GM12878 (cell line): ENCODE results near the gene MYO1C. TPM values are rescaled to one million over a fixed set of nuclear protein-coding genes. Genes with fewer than 3 reads are reported as not detected.

Experiments
- ATAC-seq: fragments of 200-7000 bp; cut with Tn5 transposase; 3 replicates; pipeline ENCODE4 v1.9.1; 2020; ENCODE audit warnings: mild to moderate bottlenecking, moderate library complexity
- BruUV-seq: library from RNA; stranded (reverse); fragments of 400-500 nt; replicated peaks from 2 replicates; lab custom pipeline; 2021; lab: Mats Ljungman, UMichigan
- CTCF ChIA-PET: fragments of 300-600 bp; sonication (Branson Sonifier 250); formaldehyde crosslinking; extraction: SDS; loops from one replicate; lab custom pipeline; 2021; ENCODE audit warnings: inconsistent platforms; lab: Yijun Ruan, JAX
- POLR2A ChIA-PET: fragments of 350-600 bp; formaldehyde crosslinking; extraction: SDS; loops from one replicate; lab custom pipeline; 2021; ENCODE audit warnings: inconsistent platforms; lab: Charles Lee
- RAD21 ChIA-PET: fragments of 300-600 bp; sonication (Branson Sonifier 250); formaldehyde crosslinking; loops from one replicate; lab custom pipeline; 2023; ENCODE audit warnings: antibody characterized with exemption; ENCODE audit not compliant: unreplicated experiment; lab: Charles Lee
- SMC1A ChIA-PET: fragments of 300-600 bp; sonication (Branson Sonifier 250); formaldehyde crosslinking; loops from one replicate; lab custom pipeline; 2023; ENCODE audit not compliant: unreplicated experiment, uncharacterized antibody; lab: Charles Lee
- DNase-seq: peaks from one replicate; pipeline ENCODE4 v3.0.0-alpha.2; 2011; ENCODE audit warnings: low read depth, low spot score
- FAIRE-seq: peaks from 3 replicates; lab custom pipeline; 2011; peaks lifted over from hg19 to GRCh38; lab: Jason Lieb, UNC
- H2AFZ ChIP-seq: 2 replicates; pipeline ENCODE4 v1.6.0; 2011; ENCODE audit warnings: low read depth, low read length, control low read depth; ENCODE audit not compliant: control insufficient read depth
- H3K27ac ChIP-seq: 2 replicates; pipeline ENCODE4 v1.5.1; 2011; ENCODE audit warnings: control low read depth; ENCODE audit not compliant: control insufficient read depth, insufficient read depth
- H3K27me3 ChIP-seq, 2 experiments: replicated peaks in 1 of 2; 2 replicates each; pipeline versions ENCODE4 v1.6.0 to v1.6.1; 2011; ENCODE audit warnings: low read length in 1 of 2; ENCODE audit not compliant: control insufficient read depth in 2 of 2, insufficient read depth in 2 of 2
- H3K36me3 ChIP-seq, 2 experiments: 2 replicates each; pipeline ENCODE4 v1.5.1; 2011; ENCODE audit warnings: low read length in 1 of 2; ENCODE audit not compliant: control insufficient read depth in 2 of 2, insufficient read depth in 2 of 2
- H3K4me1 ChIP-seq: 2 replicates; pipeline ENCODE4 v1.6.1; 2011; ENCODE audit warnings: mild to moderate bottlenecking, low read length, moderate library complexity, mixed read lengths; ENCODE audit not compliant: control insufficient read depth, insufficient read depth
- H3K4me2 ChIP-seq: 2 replicates; pipeline ENCODE4 v1.6.0; 2011; ENCODE audit warnings: control low read depth; ENCODE audit not compliant: control insufficient read depth, insufficient read depth
- H3K4me3 ChIP-seq: fragments of 200-600 bp; sonication (generic); 2 replicates; pipeline ENCODE4 v1.5.1; 2016
- H3K79me2 ChIP-seq: 2 replicates; pipeline ENCODE4 v1.6.0; 2011; ENCODE audit warnings: low read length; ENCODE audit not compliant: control insufficient read depth, insufficient read depth
- H3K9ac ChIP-seq: 2 replicates; pipeline ENCODE4 v1.8.0; 2011; ENCODE audit warnings: low read length, control low read depth, mixed read lengths; ENCODE audit not compliant: control insufficient read depth, insufficient read depth
- H3K9me3 ChIP-seq: replicated peaks from 3 replicates; pipeline ENCODE4 v1.5.1; 2011; ENCODE audit warnings: mild to moderate bottlenecking, low read length; ENCODE audit not compliant: control insufficient read depth, insufficient read depth
- H4K20me1 ChIP-seq: 2 replicates; pipeline ENCODE4 v1.6.0; 2011; ENCODE audit not compliant: control insufficient read depth, insufficient read depth
- BHLHE40 ChIP-seq, 2 experiments: fragments of 450-650 bp in 1 of 2; IDR thresholded peaks; 2 replicates each; pipeline ENCODE4 v1.6.1; 2011 to 2017; ENCODE audit warnings: low read depth in 2 of 2, borderline replicate concordance in 1 of 2, improper control_type of control experiment in 1 of 2, low read length in 1 of 2, mild to moderate bottlenecking in 1 of 2
- CHD4 ChIP-seq: fragments of 200-600 bp; sonication (generic); IDR thresholded peaks from 2 replicates; pipeline ENCODE4 v1.6.1; 2016; ENCODE audit warnings: mild to moderate bottlenecking
- JUND ChIP-seq: IDR thresholded peaks from 2 replicates; pipeline ENCODE4 v1.6.1; 2012; ENCODE audit warnings: low read depth, mild to moderate bottlenecking, low read length, improper control_type of control experiment, moderate library complexity
- NFXL1 ChIP-seq: fragments of 450-650 bp; IDR thresholded peaks from 2 replicates; pipeline ENCODE4 v1.6.1; 2017; ENCODE audit warnings: antibody characterized with exemption, mild to moderate bottlenecking, borderline replicate concordance
- NR2C1 ChIP-seq: fragments of 450-650 bp; IDR thresholded peaks from 2 replicates; pipeline ENCODE4 v1.6.1; 2017; ENCODE audit warnings: antibody characterized with exemption, mild to moderate bottlenecking, moderate library complexity
- PML ChIP-seq: IDR thresholded peaks from 2 replicates; pipeline ENCODE4 v1.6.1; 2012; ENCODE audit warnings: low read length, inconsistent platforms
- POLR2AphosphoS2 ChIP-seq: IDR thresholded peaks from 2 replicates; pipeline ENCODE4 v1.6.1; 2011; ENCODE audit warnings: low read depth, mild to moderate bottlenecking, low read length, improper control_type of control experiment, moderate library complexity
- RELA ChIP-seq: fragments of 450-650 bp; IDR thresholded peaks from 2 replicates; pipeline ENCODE4 v1.8.0; 2014; ENCODE audit warnings: borderline replicate concordance; ENCODE audit not compliant: partially characterized antibody
- STAT3 ChIP-seq: IDR thresholded peaks from 2 replicates; pipeline ENCODE4 v1.6.1; 2011; ENCODE audit warnings: low read depth, low read length, improper control_type of control experiment
- TARDBP ChIP-seq: IDR thresholded peaks from 2 replicates; pipeline ENCODE4 v1.6.1; 2016; ENCODE audit warnings: borderline replicate concordance
- YBX1 ChIP-seq: fragments of 450-650 bp; IDR thresholded peaks from 2 replicates; pipeline ENCODE4 v1.6.1; 2016; ENCODE audit warnings: antibody characterized with exemption
- whole genome bisulfite sequencing: methylation state at CpG from one replicate; pipeline ENCODE4 v1.1.6; 2016; ENCODE audit warnings: low lambda C conversion rate; ENCODE audit not compliant: insufficient replicate concordance, insufficient coverage; ENCODE audit errors: missing lambda C conversion rate; 5-methylcytosine and 5-hydroxymethylcytosine counted together
- in situ Hi-C: fragments of 300-500 bp; cut with MboI; formaldehyde crosslinking; loops from 9 replicates; pipeline ENCODE4 v1.14.3; 2018; ENCODE audit warnings: mixed read lengths
- intact Hi-C: fragments of 100-400 bp; cut with micrococcal nuclease; formaldehyde crosslinking; loops from one replicate; pipeline ENCODE4 v1.14.2; 2022; ENCODE audit not compliant: unreplicated experiment
- polyA plus RNA-seq, 11 experiments: library from polyadenylated mRNA; depleted of rRNA in 4 of 11; unstranded in 6 of 11; stranded (reverse) in 5 of 11; fragments of >200 nt; fragmentation: Nextera tagmentation in 4 of 11; fragmentation: Illumina TruSeq in 1 of 11; extraction: Ambion mirVana in 4 of 11; extraction: Trizol in 1 of 11; gene quantifications; 1 replicate in 1 of 11; 2 replicates in 10 of 11; pipeline versions ENCODE4 v1.2.1 to v1.2.3, GENCODE V29; 2011 to 2016; ENCODE audit warnings: inconsistent platforms in 2 of 11, missing spikeins in 2 of 11, low read depth in 1 of 11
- total RNA-seq, 4 experiments: library from RNA; depleted of rRNA in 3 of 4; stranded (reverse); fragments of >200 nt in 3 of 4; fragmentation: Illumina TruSeq in 1 of 4; extraction: Trizol in 1 of 4; gene quantifications; 2 replicates each; pipeline versions ENCODE4 v1.2.1 to v1.2.3, GENCODE V29; 2013 to 2021
- TF ChIP-seq, protein P1 (sequence below): fragments of 450-650 bp; IDR thresholded peaks from 2 replicates; pipeline ENCODE4 v1.6.1; 2017; ENCODE audit warnings: mild to moderate bottlenecking, low read depth, inconsistent platforms; ENCODE audit not compliant: poor library complexity, severe bottlenecking
- TF ChIP-seq, protein P2 (sequence below): fragments of 450-650 bp; IDR thresholded peaks from 2 replicates; pipeline ENCODE4 v1.6.1; 2018; ENCODE audit warnings: borderline replicate concordance, mild to moderate bottlenecking; ENCODE audit not compliant: partially characterized antibody
- TF ChIP-seq, protein P3 (sequence below): IDR thresholded peaks from 2 replicates; pipeline ENCODE4 v1.6.1; 2012; ENCODE audit warnings: improper control_type of control experiment, low read depth, low read length; ENCODE audit not compliant: insufficient replicate concordance

The MYO1C gene
- total and polyA plus RNA-seq, 10 of the 15 experiments (the other 5 are each of a cell fraction or from before 2014, with no cell fraction given): 1.2 to 92.0 (median 36.6) TPM

DNA sequence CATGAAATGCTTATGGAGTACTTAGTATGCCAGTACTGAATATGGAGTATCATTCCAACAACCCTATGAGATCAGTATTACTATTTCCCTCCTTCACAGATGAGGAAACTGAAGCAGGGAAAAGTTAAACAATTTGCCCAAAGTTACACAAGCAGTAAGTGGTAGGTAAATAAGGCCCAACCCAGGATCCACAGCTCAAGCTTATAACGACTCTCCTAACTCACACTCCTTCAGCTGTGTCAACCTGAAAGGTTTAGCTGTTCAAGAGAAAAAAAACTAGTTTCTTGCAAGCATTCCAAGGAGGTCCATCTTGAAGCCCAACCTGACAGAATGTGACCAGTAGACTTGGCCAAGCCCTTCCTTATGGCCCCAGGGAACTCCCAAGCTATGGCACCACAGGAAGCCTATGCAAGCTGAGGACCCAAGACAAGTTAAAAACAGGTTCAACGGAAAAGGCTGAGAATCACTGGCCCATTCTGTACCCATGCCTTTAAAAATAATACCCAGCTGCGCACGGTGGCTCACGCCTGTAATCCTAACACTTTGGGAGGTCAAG lies 43.0 kb downstream of the MYO1C start:
- no peaks in the 10 kb centered on the region for H3K4me1 ChIP-seq
- H3K4me2 ChIP-seq: no peak overlapping the region
- FAIRE-seq (no peak), ATAC-seq (no peak), DNase-seq (no peak)
- SMC1A ChIA-PET: interaction anchor here (0.9 to 2.2 kb wide), 4 partner anchors 12 to 88 kb away, joined by 3 to 7 read pairs (median 3); no protein-coding TSS in a partner anchor
- RAD21 ChIA-PET: interaction anchor here (1.3 kb wide), 1 partner anchor 84 kb away, joined by 4 read pairs; no protein-coding TSS in a partner anchor
- no peak overlapping the region for H2AFZ ChIP-seq
- intact Hi-C loops: no loop called here
- no peak overlapping the region for H3K27ac ChIP-seq
- H3K9ac ChIP-seq: no peak overlapping the region
- peaks cover 75% of the 10 kb centered on the region for H3K79me2 ChIP-seq
- no TSS peak for BruUV-seq
- no peak overlapping the region for H3K4me3 ChIP-seq
- CTCF ChIA-PET: interaction anchor here (1.0 to 2.2 kb wide), 4 partner anchors 8 to 84 kb away, joined by 3 to 15 read pairs (median 4); no protein-coding TSS in a partner anchor
- peaks cover 4% of the 10 kb centered on the region for H4K20me1 ChIP-seq
- in situ Hi-C loops: no loop called here
- 99% methylated on average over 5 of the region's 5 CpGs for WGBS
- H3K27me3 ChIP-seq: no peaks in the 10 kb centered on the region
- POLR2A ChIA-PET: interaction anchor here (0.6 to 1.2 kb wide), 3 partner anchors 13 to 59 kb away, joined by 3 read pairs; no protein-coding TSS in a partner anchor
- no peaks in the 10 kb centered on the region for H3K9me3 ChIP-seq
- H3K36me3 ChIP-seq: peaks cover 0 to 14% of the 10 kb centered on the region in 2 experiments; a peak in 3 of 4 replicates
- TF ChIP-seq, protein P1, sequence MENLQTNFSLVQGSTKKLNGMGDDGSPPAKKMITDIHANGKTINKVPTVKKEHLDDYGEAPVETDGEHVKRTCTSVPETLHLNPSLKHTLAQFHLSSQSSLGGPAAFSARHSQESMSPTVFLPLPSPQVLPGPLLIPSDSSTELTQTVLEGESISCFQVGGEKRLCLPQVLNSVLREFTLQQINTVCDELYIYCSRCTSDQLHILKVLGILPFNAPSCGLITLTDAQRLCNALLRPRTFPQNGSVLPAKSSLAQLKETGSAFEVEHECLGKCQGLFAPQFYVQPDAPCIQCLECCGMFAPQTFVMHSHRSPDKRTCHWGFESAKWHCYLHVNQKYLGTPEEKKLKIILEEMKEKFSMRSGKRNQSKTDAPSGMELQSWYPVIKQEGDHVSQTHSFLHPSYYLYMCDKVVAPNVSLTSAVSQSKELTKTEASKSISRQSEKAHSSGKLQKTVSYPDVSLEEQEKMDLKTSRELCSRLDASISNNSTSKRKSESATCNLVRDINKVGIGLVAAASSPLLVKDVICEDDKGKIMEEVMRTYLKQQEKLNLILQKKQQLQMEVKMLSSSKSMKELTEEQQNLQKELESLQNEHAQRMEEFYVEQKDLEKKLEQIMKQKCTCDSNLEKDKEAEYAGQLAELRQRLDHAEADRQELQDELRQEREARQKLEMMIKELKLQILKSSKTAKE: no peak
- TF ChIP-seq POLR2AphosphoS2 (no peak), NFXL1 (no peak), JUND (no peak), CHD4 (no peak), YBX1 (no peak), STAT3 (no peak), PML (no peak), RELA (no peak), TARDBP (no peak), BHLHE40 (IDR thresholded peaks at IDR 0.05; ENCODE audit: borderline replicate concordance in 1 of 2, low read depth in 2 of 2, low read length in 1 of 2) (no peak), NR2C1 (no peak)
- TF ChIP-seq, protein P2, sequence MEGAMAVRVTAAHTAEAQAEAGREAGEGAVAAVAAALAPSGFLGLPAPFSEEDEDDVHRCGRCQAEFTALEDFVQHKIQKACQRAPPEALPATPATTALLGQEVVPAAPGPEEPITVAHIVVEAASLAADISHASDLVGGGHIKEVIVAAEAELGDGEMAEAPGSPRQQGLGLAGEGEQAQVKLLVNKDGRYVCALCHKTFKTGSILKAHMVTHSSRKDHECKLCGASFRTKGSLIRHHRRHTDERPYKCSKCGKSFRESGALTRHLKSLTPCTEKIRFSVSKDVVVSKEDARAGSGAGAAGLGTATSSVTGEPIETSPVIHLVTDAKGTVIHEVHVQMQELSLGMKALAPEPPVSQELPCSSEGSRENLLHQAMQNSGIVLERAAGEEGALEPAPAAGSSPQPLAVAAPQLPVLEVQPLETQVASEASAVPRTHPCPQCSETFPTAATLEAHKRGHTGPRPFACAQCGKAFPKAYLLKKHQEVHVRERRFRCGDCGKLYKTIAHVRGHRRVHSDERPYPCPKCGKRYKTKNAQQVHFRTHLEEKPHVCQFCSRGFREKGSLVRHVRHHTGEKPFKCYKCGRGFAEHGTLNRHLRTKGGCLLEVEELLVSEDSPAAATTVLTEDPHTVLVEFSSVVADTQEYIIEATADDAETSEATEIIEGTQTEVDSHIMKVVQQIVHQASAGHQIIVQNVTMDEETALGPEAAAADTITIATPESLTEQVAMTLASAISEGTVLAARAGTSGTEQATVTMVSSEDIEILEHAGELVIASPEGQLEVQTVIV: no peak
- TF ChIP-seq, protein P3, sequence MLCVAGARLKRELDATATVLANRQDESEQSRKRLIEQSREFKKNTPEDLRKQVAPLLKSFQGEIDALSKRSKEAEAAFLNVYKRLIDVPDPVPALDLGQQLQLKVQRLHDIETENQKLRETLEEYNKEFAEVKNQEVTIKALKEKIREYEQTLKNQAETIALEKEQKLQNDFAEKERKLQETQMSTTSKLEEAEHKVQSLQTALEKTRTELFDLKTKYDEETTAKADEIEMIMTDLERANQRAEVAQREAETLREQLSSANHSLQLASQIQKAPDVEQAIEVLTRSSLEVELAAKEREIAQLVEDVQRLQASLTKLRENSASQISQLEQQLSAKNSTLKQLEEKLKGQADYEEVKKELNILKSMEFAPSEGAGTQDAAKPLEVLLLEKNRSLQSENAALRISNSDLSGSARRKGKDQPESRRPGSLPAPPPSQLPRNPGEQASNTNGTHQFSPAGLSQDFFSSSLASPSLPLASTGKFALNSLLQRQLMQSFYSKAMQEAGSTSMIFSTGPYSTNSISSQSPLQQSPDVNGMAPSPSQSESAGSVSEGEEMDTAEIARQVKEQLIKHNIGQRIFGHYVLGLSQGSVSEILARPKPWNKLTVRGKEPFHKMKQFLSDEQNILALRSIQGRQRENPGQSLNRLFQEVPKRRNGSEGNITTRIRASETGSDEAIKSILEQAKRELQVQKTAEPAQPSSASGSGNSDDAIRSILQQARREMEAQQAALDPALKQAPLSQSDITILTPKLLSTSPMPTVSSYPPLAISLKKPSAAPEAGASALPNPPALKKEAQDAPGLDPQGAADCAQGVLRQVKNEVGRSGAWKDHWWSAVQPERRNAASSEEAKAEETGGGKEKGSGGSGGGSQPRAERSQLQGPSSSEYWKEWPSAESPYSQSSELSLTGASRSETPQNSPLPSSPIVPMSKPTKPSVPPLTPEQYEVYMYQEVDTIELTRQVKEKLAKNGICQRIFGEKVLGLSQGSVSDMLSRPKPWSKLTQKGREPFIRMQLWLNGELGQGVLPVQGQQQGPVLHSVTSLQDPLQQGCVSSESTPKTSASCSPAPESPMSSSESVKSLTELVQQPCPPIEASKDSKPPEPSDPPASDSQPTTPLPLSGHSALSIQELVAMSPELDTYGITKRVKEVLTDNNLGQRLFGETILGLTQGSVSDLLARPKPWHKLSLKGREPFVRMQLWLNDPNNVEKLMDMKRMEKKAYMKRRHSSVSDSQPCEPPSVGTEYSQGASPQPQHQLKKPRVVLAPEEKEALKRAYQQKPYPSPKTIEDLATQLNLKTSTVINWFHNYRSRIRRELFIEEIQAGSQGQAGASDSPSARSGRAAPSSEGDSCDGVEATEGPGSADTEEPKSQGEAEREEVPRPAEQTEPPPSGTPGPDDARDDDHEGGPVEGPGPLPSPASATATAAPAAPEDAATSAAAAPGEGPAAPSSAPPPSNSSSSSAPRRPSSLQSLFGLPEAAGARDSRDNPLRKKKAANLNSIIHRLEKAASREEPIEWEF: no peak
